Suprapubic skin (tissue), 4 donors: ENCODE measurements around the gene ZFAND2B. TPM values are rescaled to one million over a fixed set of nuclear protein-coding genes. Genes with fewer than 3 reads are reported as not detected.

Experiments
- DNase-seq, 2 donors: peaks; one replicate each; pipeline ENCODE4 v3.0.0-alpha.2; 2019; ENCODE audit warnings: low spot score in 2 of 2
- H3K27ac ChIP-seq: fragments of 200-600 bp; sonication (generic); one replicate; pipeline ENCODE4 v1.5.1; 2019
- H3K27me3 ChIP-seq: fragments of 200-600 bp; sonication (generic); one replicate; pipeline ENCODE4 v1.5.1; 2019
- H3K36me3 ChIP-seq: fragments of 200-600 bp; sonication (generic); one replicate; pipeline ENCODE4 v1.5.1; 2019
- H3K4me1 ChIP-seq: fragments of 200-600 bp; sonication (generic); one replicate; pipeline ENCODE4 v1.5.1; 2019
- H3K4me3 ChIP-seq: fragments of 200-600 bp; sonication (generic); one replicate; pipeline ENCODE4 v1.5.1; 2019; ENCODE audit warnings: mild to moderate bottlenecking
- H3K9me3 ChIP-seq: fragments of 200-600 bp; sonication (generic); one replicate; pipeline ENCODE4 v1.5.1; 2019
- CTCF ChIP-seq, 2 donors: fragments of 200-600 bp in 1 of 2; fragments of 450-650 bp in 1 of 2; sonication (generic) in 1 of 2; IDR thresholded peaks; one replicate each; pipeline ENCODE4 v1.5.1; 2016 to 2019; ENCODE audit warnings: antibody characterized with exemption in 2 of 2, mild to moderate bottlenecking in 1 of 2, moderate library complexity in 1 of 2
- EP300 ChIP-seq: sonication (generic); formaldehyde crosslinking; IDR thresholded peaks from one replicate; pipeline ENCODE4 v1.6.1; 2017; ENCODE audit warnings: antibody characterized with exemption
- POLR2A ChIP-seq, 2 donors: fragments of 450-650 bp; IDR thresholded peaks; one replicate each; pipeline ENCODE4 v1.6.1; 2017; ENCODE audit warnings: antibody characterized with exemption in 2 of 2, mild to moderate bottlenecking in 2 of 2, moderate library complexity in 2 of 2
- POLR2AphosphoS5 ChIP-seq, 3 donors: sonication (generic); formaldehyde crosslinking; IDR thresholded peaks; one replicate each; pipeline ENCODE4 v1.6.1; 2017; ENCODE audit warnings: antibody characterized with exemption in 3 of 3
- WGBS: methylation state at CpG from one replicate; pipeline ENCODE4 v1.1.5; 2018; 5-methylcytosine and 5-hydroxymethylcytosine counted together
- total RNA-seq, 4 donors: library from RNA; depleted of rRNA; stranded (reverse); fragments of >200 nt; gene quantifications; one replicate each; pipeline ENCODE4 v1.1.0, GENCODE V29; 2016

ZFAND2B gene
- total RNA-seq, 4 donors from 2014 or later, result 48.1 to 84.7 (median 64.4) TPM

DNA sequence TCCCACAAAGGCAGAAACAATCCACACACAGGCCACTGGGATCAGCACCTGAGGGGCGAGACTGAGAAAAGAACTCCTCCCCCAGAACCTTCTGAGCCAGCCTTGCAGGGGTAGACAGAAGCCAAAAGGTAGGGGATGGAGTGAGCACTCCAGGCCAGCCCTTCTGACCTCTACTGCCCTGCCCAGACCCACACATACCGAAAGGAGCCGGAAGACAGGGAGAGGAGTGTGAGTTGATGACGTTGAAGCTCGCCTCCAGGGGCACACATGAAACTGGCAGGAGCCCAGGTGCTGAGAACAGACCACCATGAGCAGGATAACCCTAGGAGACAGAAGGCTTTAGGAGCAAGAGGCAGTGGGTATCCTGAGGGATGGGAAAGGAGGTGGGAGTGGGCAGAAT lies 38.6 kb upstream of the ZFAND2B start:
- H3K4me1 ChIP-seq, result peaks cover 11% of the 10 kb centered on the region
- TF ChIP-seq EP300 (no peak), POLR2AphosphoS5 (IDR thresholded peaks at IDR 0.05) (no peak), POLR2A (IDR thresholded peaks at IDR 0.05) (no peak), CTCF (IDR thresholded peaks at IDR 0.05) (no peak)
- H3K9me3 ChIP-seq, result no peaks in the 10 kb centered on the region
- 72% methylated on average over 5 of the region's 5 CpGs for WGBS
- no peak for DNase-seq
- H3K27me3 ChIP-seq, result no peaks in the 10 kb centered on the region
- peaks cover 12% of the 10 kb centered on the region for H3K36me3 ChIP-seq
- H3K27ac ChIP-seq, result no peak overlapping the region
- no peak overlapping the region for H3K4me3 ChIP-seq

- Histone ChIP-seq H3K4me1 (peaks cover 11% of the 10 kb centered on the region), H3K36me3 (peaks cover 18% of the 10 kb centered on the region), H3K4me3 (no peak overlapping the region), H3K9me3 (no peaks in the 10 kb centered on the region), H3K27me3 (no peaks in the 10 kb centered on the region), H3K27ac (no peak overlapping the region)
- 51% methylated on average over 3 of the region's 6 CpGs for WGBS
- no peak for DNase-seq
- TF ChIP-seq POLR2A (IDR thresholded peaks at IDR 0.05), result no peak
- no peak for TF ChIP-seq CTCF (IDR thresholded peaks at IDR 0.05)
- no peak for TF ChIP-seq POLR2AphosphoS5 (IDR thresholded peaks at IDR 0.05)
- no peak for TF ChIP-seq EP300
Measured at GRCh38 chr2:219168526-219168925, 38.1 kb upstream of the ZFAND2B start.

- no peak for DNase-seq
- H3K4me1 ChIP-seq, result peaks cover 11% of the 10 kb centered on the region
- peaks cover 22% of the 10 kb centered on the region for H3K36me3 ChIP-seq
- TF ChIP-seq POLR2A (IDR thresholded peaks at IDR 0.05) (no peak), POLR2AphosphoS5 (IDR thresholded peaks at IDR 0.05) (no peak), EP300 (no peak), CTCF (IDR thresholded peaks at IDR 0.05) (no peak)
- no peaks in the 10 kb centered on the region for H3K27me3 ChIP-seq
- H3K27ac ChIP-seq, result no peak overlapping the region
- H3K4me3 ChIP-seq, result no peak overlapping the region
- no peaks in the 10 kb centered on the region for H3K9me3 ChIP-seq
Measured at GRCh38 chr2:219168932-219169331, 37.6 kb upstream of the ZFAND2B start.

- Histone ChIP-seq H3K9me3 (no peaks in the 10 kb centered on the region), H3K36me3 (peaks cover 33% of the 10 kb centered on the region), H3K4me1 (peaks cover 20% of the 10 kb centered on the region), H3K4me3 (no peak within 1 kb of the TSS), H3K27ac (no peak within 1 kb of the TSS), H3K27me3 (no peaks in the 10 kb centered on the region)
- no peak for DNase-seq
- WGBS, result 90% methylated on average over 10 of the region's 10 CpGs
- TF ChIP-seq CTCF (IDR thresholded peaks at IDR 0.05) (no peak), POLR2AphosphoS5 (IDR thresholded peaks at IDR 0.05) (no peak), POLR2A (IDR thresholded peaks at IDR 0.05) (no peak)
Measured at GRCh38 chr2:219169930-219170654, 36.5 kb upstream of the ZFAND2B start, which contains the start of gene SLC23A3. Gene SLC23A3, minus strand, starts transcription at chr2:219170029. Its CDS starts 45 bp downstream, at chr2:219169984.

DNA sequence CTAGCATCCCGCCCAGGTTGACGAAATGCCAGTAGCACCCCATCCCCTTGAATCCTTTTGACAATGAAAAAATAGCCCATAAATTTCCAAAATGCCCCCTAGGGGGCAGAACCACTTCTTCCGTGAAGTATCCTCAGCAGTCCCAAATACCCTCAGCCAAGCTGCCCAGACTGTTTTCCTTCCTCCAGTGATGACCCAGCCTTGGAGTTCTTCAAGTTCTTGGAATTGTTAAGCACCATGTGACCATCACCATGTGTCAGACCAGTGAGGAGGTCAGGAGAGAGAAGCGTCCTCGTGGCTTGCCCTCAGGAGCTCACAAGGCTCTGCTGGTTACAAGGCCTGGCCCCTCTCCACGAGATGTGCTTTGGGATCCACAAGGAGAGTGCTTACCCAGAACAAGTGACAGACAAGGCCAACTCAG lies 35.3 kb upstream of the ZFAND2B start:
- peak overlapping the region; percentile 46 for H3K27ac ChIP-seq
- H3K27me3 ChIP-seq, result no peaks in the 10 kb centered on the region
- H3K4me1 ChIP-seq, result peaks cover 32% of the 10 kb centered on the region
- no peaks in the 10 kb centered on the region for H3K9me3 ChIP-seq
- no peak overlapping the region for H3K4me3 ChIP-seq
- DNase-seq, result peak in 1 of 2 donors; percentile 84
- TF ChIP-seq POLR2A (IDR thresholded peaks at IDR 0.05) (no peak), EP300 (peak; percentile 6), CTCF (IDR thresholded peaks at IDR 0.05) (peak; percentile 63 to 69), POLR2AphosphoS5 (IDR thresholded peaks at IDR 0.05) (peak in 1 of 3 donors; percentile 35)
- peaks cover 33% of the 10 kb centered on the region for H3K36me3 ChIP-seq
- 39% methylated on average over 4 of the region's 6 CpGs for WGBS
